ENCODE measurements around the gene FHL2. TPM values are rescaled to one million over a fixed set of nuclear protein-coding genes. Genes with fewer than 3 reads are reported as not detected.

The FHL2 gene
- total and polyA plus RNA-seq, 2 of the 13 experiments (the other 11 are each of a cell fraction or from before 2014, with no cell fraction given): 1.9 to 74.8 TPM

- TF ChIP-seq ZNF34 (CRISPR knock-in tag; IDR thresholded peaks at IDR 0.05; ENCODE audit: borderline replicate concordance) (no peak; the same call in 1 of the 2 replicates), FOXO1 (CRISPR knock-in tag; IDR thresholded peaks at IDR 0.05) (no peak), TBX2 (CRISPR knock-in tag; IDR thresholded peaks at IDR 0.05; ENCODE audit: borderline replicate concordance) (peak; percentile 54; the same call in 1 of the 2 replicates), ZFP37 (CRISPR knock-in tag; IDR thresholded peaks at IDR 0.05; ENCODE audit: borderline replicate concordance) (peak; percentile 62; the same call in 1 of the 2 replicates), RBM39 (IDR thresholded peaks at IDR 0.05; ENCODE audit: low read depth, low read length, poor library complexity, severe bottlenecking) (peak; percentile 89), ZNF780A (CRISPR knock-in tag; IDR thresholded peaks at IDR 0.05) (no peak), SOX5 (CRISPR knock-in tag; IDR thresholded peaks at IDR 0.05; ENCODE audit: borderline replicate concordance) (no peak), BRD4 (CRISPR knock-in tag; IDR thresholded peaks at IDR 0.05) (peak; percentile 94), NR3C1 (CRISPR knock-in tag; IDR thresholded peaks at IDR 0.05) (no peak), MYC (CRISPR knock-in tag; IDR thresholded peaks at IDR 0.05; ENCODE audit: borderline replicate concordance) (peak; percentile 95), EHMT2 (IDR thresholded peaks at IDR 0.05; ENCODE audit: borderline replicate concordance, low read depth, low read length) (peak; percentile 66; the same call in 1 of the 2 replicates), MIER3 (CRISPR knock-in tag; IDR thresholded peaks at IDR 0.05; ENCODE audit: borderline replicate concordance) (no peak), SIX1 (CRISPR knock-in tag; IDR thresholded peaks at IDR 0.05; ENCODE audit: borderline replicate concordance) (no peak), ZNF567 (CRISPR knock-in tag; IDR thresholded peaks at IDR 0.05; ENCODE audit: borderline replicate concordance) (peak; percentile 41; the same call in 1 of the 2 replicates), NRL (CRISPR knock-in tag; IDR thresholded peaks at IDR 0.05; ENCODE audit: borderline replicate concordance) (peak; percentile 95), ZNF850 (CRISPR knock-in tag; conservative IDR thresholded peaks at IDR 0.05) (no peak), FOXJ3 (CRISPR knock-in tag; IDR thresholded peaks at IDR 0.05; ENCODE audit: borderline replicate concordance) (no peak), ZNF10 (CRISPR knock-in tag; IDR thresholded peaks at IDR 0.05; ENCODE audit: borderline replicate concordance, low read depth) (no peak), GLMP (CRISPR knock-in tag; IDR thresholded peaks at IDR 0.05; ENCODE audit: borderline replicate concordance) (no peak), PHF21A (CRISPR knock-in tag; IDR thresholded peaks at IDR 0.05) (peak; percentile 17; the same call in 1 of the 2 replicates), ZNF577 (CRISPR knock-in tag; IDR thresholded peaks at IDR 0.05; ENCODE audit: borderline replicate concordance, low read depth) (no peak), ZFP36L2 (CRISPR knock-in tag; IDR thresholded peaks at IDR 0.05) (no peak), TARDBP (CRISPR knock-in tag; IDR thresholded peaks at IDR 0.05) (peak; percentile 44; the same call in 1 of the 2 replicates), MLLT10 (CRISPR knock-in tag; IDR thresholded peaks at IDR 0.05) (no peak), ZNF570 (CRISPR knock-in tag; IDR thresholded peaks at IDR 0.05; ENCODE audit: borderline replicate concordance) (no peak), KLF16 (CRISPR knock-in tag; IDR thresholded peaks at IDR 0.05) (peak; percentile 60 to 70; a peak in 3 of 4 replicates), CEBPG (CRISPR knock-in tag; IDR thresholded peaks at IDR 0.05) (no peak), ZBTB8A (CRISPR knock-in tag; IDR thresholded peaks at IDR 0.05; ENCODE audit: borderline replicate concordance, low read depth) (peak; percentile 75; the same call in 1 of the 2 replicates), REPIN1 (CRISPR knock-in tag; IDR thresholded peaks at IDR 0.05; ENCODE audit: borderline replicate concordance, low read depth) (no peak)
Measured at GRCh38 chr2:105329561-105330495, 69.0 kb downstream of the FHL2 start, which contains the start of gene TGFBRAP1 (continued).

Data from HepG2 (cell line).